Inflammatory macrophage treated with lipopolysaccharide for 1 hour (primary cell): ENCODE measurements around the gene FKRP.
"Not testable (repeated sequence)": the region's sequence is repeated elsewhere in the genome, so short reads cannot be mapped to it uniquely, and the experiment has no call there.

Experiments
- DNase-seq, 2 donors: peaks; one replicate each; pipeline ENCODE4 v3.0.0-alpha.2; 2020 to 2022

FKRP gene

GRCh38 chr19:46759817-46760333, 14.0 kb downstream of the FKRP start:
- DNase-seq = no peak

- no peak for DNase-seq
These were observed 14.5 kb downstream of the FKRP start for GRCh38 chr19:46760363-46760762.

- peak; percentile 30 to 42 for DNase-seq
These were observed 15.0 kb downstream of the FKRP start for GRCh38 chr19:46760897-46761296.

- no peak for DNase-seq
These were observed 15.6 kb downstream of the FKRP start for GRCh38 chr19:46761418-46761831.

- DNase-seq = no peak
These were observed 16.5 kb downstream of the FKRP start for GRCh38 chr19:46762245-46762890.

- no peak for DNase-seq
These were observed 19.0 kb downstream of the FKRP start for GRCh38 chr19:46764817-46765291.

GRCh38 chr19:46766569-46767317, 20.9 kb downstream of the FKRP start:
- DNase-seq = peak in 1 of 2 donors; percentile 71

- not testable (repeated sequence) for DNase-seq
These were observed 22.9 kb downstream of the FKRP start for GRCh38 chr19:46768746-46769145.

GRCh38 chr19:46772170-46773017, 26.5 kb downstream of the FKRP start:
- DNase-seq = no peak

- DNase-seq = no peak
These were observed 27.2 kb downstream of the FKRP start for GRCh38 chr19:46773018-46773399.

- DNase-seq = no peak
These were observed 29.9 kb downstream of the FKRP start for GRCh38 chr19:46775642-46776258.

GRCh38 chr19:46776927-46777911, 31.4 kb downstream of the FKRP start:
- DNase-seq = no peak

GRCh38 chr19:46777956-46778645, 32.2 kb downstream of the FKRP start:
- DNase-seq = peak in 1 of 2 donors; percentile 49

- DNase-seq = no peak
These were observed 36.6 kb downstream of the FKRP start for GRCh38 chr19:46782355-46783019.

GRCh38 chr19:46783670-46784069, 37.8 kb downstream of the FKRP start:
- no peak for DNase-seq

GRCh38 chr19:46784262-46785053, 38.6 kb downstream of the FKRP start:
- peak; percentile 73 to 79 for DNase-seq

- DNase-seq = no peak
These were observed 39.5 kb downstream of the FKRP start for GRCh38 chr19:46785054-46785979.

- no peak for DNase-seq
These were observed 40.1 kb downstream of the FKRP start for GRCh38 chr19:46785980-46786235.
